Lower leg skin (tissue), 4 donors: ENCODE results near the gene ATAD2B. TPM values are rescaled to one million over a fixed set of nuclear protein-coding genes. Genes with fewer than 3 reads are reported as not detected.

Source experiments
- DNase-seq, 2 donors: peaks; one replicate each; pipeline ENCODE4 v3.0.0-alpha.2; 2019; ENCODE audit warnings: low spot score in 2 of 2
- H3K4me3 ChIP-seq: fragments of 200-600 bp; sonication (generic); 2 replicates; pipeline ENCODE4 v1.5.1; 2017; ENCODE audit warnings: mild to moderate bottlenecking, low read depth; ENCODE audit not compliant: poor library complexity, severe bottlenecking
- POLR2A ChIP-seq, 2 donors: fragments of 450-650 bp; IDR thresholded peaks; one replicate each; pipeline ENCODE4 v1.6.1; 2016 to 2017; ENCODE audit warnings: antibody characterized with exemption in 2 of 2, mild to moderate bottlenecking in 1 of 2, moderate library complexity in 1 of 2
- WGBS, 2 donors: methylation state at CpG; one replicate each; pipeline ENCODE4 v1.1.5; 2018; 5-methylcytosine and 5-hydroxymethylcytosine counted together
- intact Hi-C: fragments of 100-400 bp; cut with DNase I; formaldehyde crosslinking; loops from one replicate; pipeline ENCODE4 v1.15.0; 2023; ENCODE audit warnings: low total_unique reads
- total RNA-seq, 4 donors: library from RNA; depleted of rRNA; stranded (reverse); fragments of >200 nt; gene quantifications; one replicate each; pipeline ENCODE4 v1.1.0, GENCODE V29; 2016
- TF ChIP-seq, protein P1 (sequence below), 3 donors: fragments of 450-650 bp; IDR thresholded peaks; one replicate each; pipeline ENCODE4 v1.5.1; 2016; ENCODE audit warnings: antibody characterized with exemption in 3 of 3, mild to moderate bottlenecking in 3 of 3, moderate library complexity in 2 of 3

Gene ATAD2B
- total RNA-seq, 4 donors from 2014 or later, result 23.2 to 31.1 (median 27.9) TPM

DNA sequence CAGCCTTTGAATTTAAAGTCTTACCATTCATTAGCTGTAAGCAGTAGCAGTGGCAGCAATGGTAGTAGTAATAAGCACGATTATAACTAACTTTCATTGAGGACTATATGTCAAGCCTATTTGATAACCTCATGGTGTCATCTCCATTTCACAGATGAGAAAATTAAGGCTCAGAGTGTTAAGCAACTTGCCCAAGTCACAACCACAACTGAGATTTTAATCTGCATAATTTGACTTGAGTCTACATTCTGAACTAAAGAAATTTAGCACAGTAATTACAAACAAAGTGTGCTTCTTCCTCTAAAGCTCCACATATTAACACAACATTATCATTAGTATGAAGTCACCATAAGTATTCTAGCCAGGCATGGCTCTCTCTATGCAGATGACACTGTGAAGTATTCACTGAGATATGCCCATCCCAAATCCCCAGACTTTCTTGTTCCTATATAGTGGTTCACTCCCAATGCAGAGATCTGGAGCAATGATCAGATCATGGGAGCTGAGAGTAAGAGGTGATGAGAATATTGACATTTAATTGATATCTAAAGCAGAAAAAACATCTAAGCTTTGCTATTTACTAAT is 120.2 kb downstream of the ATAD2B start:
- intact Hi-C loops, result no loop called here
- no peak for TF ChIP-seq POLR2A (IDR thresholded peaks at IDR 0.05)
- 94 to 95% methylated on average over 1 of the region's 1 CpG for WGBS, 2 donors
- no peak overlapping the region for H3K4me3 ChIP-seq
- no peak for DNase-seq

DNA sequence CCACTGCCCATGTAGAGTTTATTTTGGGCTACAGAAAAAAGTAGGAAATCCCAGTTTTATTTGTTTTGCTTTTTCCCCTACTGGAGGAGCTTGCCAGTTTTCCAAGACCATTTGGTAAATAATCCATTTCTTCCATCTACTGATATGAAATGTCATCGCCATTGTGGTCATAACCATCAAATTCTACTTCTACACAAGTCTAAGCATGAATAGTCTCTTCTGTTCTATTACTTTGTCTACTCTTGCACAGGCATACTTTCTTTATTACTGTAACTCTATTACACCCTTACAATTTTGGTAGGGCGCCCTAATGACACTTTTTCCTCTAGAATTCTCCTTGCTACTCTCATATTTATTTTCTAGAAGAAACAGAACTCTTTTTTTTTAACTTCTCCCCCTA is 120.7 kb downstream of the ATAD2B start:
- no peak for DNase-seq
- no peak overlapping the region for H3K4me3 ChIP-seq
- intact Hi-C loops, result no loop called here
- 45 to 46% methylated on average over 2 of the region's 2 CpGs for WGBS, 2 donors
- no peak for TF ChIP-seq POLR2A (IDR thresholded peaks at IDR 0.05)
- TF ChIP-seq, protein P1, sequence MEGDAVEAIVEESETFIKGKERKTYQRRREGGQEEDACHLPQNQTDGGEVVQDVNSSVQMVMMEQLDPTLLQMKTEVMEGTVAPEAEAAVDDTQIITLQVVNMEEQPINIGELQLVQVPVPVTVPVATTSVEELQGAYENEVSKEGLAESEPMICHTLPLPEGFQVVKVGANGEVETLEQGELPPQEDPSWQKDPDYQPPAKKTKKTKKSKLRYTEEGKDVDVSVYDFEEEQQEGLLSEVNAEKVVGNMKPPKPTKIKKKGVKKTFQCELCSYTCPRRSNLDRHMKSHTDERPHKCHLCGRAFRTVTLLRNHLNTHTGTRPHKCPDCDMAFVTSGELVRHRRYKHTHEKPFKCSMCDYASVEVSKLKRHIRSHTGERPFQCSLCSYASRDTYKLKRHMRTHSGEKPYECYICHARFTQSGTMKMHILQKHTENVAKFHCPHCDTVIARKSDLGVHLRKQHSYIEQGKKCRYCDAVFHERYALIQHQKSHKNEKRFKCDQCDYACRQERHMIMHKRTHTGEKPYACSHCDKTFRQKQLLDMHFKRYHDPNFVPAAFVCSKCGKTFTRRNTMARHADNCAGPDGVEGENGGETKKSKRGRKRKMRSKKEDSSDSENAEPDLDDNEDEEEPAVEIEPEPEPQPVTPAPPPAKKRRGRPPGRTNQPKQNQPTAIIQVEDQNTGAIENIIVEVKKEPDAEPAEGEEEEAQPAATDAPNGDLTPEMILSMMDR (IDR thresholded peaks at IDR 0.05), result no peak

DNA sequence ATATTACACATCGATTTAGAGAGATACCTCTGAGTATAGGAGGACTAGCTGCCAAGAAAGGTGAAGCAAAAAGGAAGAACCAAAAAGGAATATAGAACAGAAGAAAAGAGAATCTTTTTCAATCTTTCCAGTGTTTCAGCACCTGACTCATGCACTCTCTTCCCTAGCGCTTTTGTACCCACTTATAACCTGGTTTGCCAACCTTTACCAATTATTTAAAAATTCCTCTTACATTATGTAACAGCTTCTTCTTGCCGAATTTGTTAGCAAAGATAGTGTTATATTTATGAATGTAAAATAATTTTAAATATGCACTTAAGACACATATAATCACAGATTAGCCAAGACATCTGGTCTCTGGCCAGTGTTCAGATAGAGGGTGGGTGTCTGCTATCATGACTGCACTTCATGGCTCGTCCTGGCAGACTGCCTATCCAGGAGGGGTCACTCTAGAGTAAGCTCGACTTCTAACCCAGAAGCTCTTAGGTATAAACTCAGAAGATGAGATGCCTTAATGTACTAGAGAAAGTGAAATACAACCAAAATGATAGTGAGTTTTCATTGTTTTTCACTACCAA is 122.9 kb downstream of the ATAD2B start:
- no peak overlapping the region for H3K4me3 ChIP-seq
- TF ChIP-seq POLR2A (IDR thresholded peaks at IDR 0.05), result no peak
- TF ChIP-seq, protein P1 (IDR thresholded peaks at IDR 0.05), result no peak
- WGBS, 2 donors, result 40 to 44% methylated on average over 5 of the region's 5 CpGs
- intact Hi-C loops, result no loop called here
- no peak for DNase-seq

DNA sequence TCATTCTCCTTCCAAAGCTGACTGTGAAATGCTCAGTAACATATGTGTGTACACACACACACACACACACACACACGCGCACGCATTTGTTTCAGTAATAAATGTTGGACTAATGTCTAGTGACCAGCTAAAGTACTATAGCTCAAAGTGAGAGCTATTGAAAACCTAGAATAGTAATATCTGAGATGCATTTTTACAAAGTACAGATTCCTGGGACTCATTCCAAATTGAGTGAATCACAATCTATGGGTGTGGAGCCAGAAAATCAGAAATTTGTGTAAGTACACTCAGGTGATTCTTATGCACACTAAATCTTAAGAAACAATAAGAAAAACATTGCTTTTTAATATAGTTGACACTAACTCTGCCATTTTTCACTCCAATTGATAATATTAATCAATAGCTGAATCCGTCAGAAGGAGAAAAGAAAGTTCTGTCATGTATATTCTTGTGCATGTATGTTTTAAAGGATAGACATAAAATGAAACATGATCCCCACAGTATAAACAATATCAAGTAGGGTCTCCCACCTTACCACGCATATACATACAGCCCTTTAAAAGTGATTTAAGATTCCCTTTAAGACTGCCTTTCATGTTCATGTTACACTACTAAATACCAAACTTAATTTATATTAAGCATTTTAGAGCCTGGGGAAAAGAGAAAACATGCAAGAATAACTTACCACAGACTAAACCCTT is 123.5 kb downstream of the ATAD2B start:
- intact Hi-C loops, result no loop called here
- 54 to 59% methylated on average over 5 of the region's 5 CpGs for WGBS, 2 donors

DNA sequence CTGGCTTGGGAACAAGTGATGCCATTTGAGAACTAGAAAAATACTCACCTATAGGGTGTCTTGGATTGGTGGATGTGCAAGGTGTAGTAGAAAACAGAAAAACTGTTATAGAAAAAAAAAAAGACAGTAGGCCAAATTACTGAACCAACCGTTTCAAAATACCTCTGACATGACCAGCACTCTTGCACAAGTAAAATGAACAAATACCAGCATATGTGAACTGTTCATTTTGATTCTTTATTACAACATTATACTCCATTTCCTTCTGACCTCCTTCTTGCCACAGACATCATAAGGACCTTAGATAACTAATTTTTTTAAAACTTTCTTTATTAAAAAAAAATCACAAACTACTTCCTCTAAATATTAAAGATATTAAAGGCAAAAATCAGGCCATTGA is 125.5 kb downstream of the ATAD2B start:
- 56 to 57% methylated on average over 1 of the region's 1 CpG for WGBS, 2 donors
- intact Hi-C loops, result no loop called here
- TF ChIP-seq POLR2A (IDR thresholded peaks at IDR 0.05), result no peak
- TF ChIP-seq, protein P1 (IDR thresholded peaks at IDR 0.05), result no peak
- no peak for DNase-seq
- H3K4me3 ChIP-seq, result no peak overlapping the region

More for the DNA sequence above, 123.5 kb downstream of the ATAD2B start:
- no peak for DNase-seq
- TF ChIP-seq, protein P1 (IDR thresholded peaks at IDR 0.05), result no peak
- no peak for TF ChIP-seq POLR2A (IDR thresholded peaks at IDR 0.05)
- no peak overlapping the region for H3K4me3 ChIP-seq

DNA sequence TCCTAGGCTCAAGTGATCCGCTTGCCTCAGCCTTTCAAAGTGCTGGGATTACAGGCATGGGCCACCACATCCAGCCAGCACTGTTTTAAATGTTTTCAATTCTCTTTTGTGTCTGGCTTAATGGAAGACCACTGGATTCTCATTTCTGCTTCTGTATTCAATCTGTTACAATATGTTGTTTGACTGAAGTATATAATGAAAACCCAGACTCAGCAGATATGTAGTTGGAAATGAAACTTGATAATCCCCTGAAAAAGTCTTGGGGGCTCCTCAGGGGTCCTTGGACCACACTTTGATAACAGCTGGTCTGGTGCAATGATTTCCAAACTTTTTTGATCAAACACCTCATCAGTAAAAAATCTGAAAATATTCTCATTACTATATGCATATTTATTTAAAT is 132.7 kb downstream of the ATAD2B start:
- no peak for DNase-seq
- intact Hi-C loops, result no loop called here
- 94 to 96% methylated on average over 1 of the region's 1 CpG for WGBS, 2 donors
- TF ChIP-seq, protein P1 (IDR thresholded peaks at IDR 0.05), result no peak
- no peak for TF ChIP-seq POLR2A (IDR thresholded peaks at IDR 0.05)
- no peak overlapping the region for H3K4me3 ChIP-seq
